ENCODE results near the gene PLXNB2.

- TF ChIP-seq GATA2 (IDR thresholded peaks at IDR 0.05; ENCODE audit: low read depth, low read length) (no peak), GATA3 (IDR thresholded peaks at IDR 0.05; ENCODE audit: low read depth, low read length) (no peak)
These were observed 80.6 kb downstream of the PLXNB2 start for GRCh38 chr22:50226875-50227165.

All from SH-SY5Y (cell line).